CD4-positive, alpha-beta T cell treated with Interleukin-12 subunit alpha and Interleukin-12 subunit beta, for 1 hour (primary cell): ENCODE data around the gene NACAD.
A peak's percentile ranks its signal among the peaks of the same experiment; 100 is the strongest.
"Not testable (repeated sequence)": the region's sequence is repeated elsewhere in the genome, so short reads cannot be mapped to it uniquely, and the experiment has no call there.

Experiments used
- DNase-seq: peaks from one replicate; pipeline ENCODE4 v3.0.0-alpha.2; 2020

The NACAD gene

DNA sequence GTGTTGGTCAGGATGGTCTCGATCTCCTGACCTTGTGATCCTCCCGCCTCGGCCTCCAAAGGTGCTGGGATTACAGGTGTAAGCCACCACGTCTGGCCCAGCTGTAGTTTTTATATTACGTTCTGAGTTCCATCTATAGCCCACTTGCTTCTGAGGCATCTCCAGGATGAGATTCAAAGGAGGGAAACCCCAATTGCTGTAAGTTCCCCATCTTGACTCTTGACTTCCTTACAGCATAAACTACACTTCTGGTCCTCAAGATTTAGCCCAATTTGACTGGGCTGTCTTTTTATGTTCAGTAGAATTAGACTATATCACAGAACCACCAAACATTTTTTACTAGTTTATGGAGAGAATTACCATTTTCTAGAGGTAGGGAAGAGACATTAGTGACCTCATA is 44.4 kb downstream of the NACAD start:
- DNase-seq = no peak

DNA sequence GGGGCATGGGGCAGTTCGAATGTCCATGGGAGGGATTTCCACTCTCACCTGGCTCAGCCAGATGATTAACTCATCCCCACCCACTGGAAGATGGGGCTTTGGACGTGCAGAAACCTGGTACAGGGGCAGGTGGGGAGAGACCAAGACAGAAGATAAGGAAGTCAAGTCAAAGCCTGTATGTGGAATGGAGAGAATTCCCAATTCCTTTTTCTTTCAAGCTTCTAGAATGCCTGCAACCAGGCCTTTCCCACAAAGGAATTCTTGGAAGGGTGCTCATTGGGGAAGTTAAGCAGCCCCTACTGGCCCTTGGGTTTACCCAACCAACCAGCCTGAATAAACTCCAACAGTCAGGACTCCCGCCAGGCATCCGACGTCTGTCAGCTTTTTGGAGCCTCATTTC is 49.7 kb downstream of the NACAD start:
- DNase-seq = no peak

DNA sequence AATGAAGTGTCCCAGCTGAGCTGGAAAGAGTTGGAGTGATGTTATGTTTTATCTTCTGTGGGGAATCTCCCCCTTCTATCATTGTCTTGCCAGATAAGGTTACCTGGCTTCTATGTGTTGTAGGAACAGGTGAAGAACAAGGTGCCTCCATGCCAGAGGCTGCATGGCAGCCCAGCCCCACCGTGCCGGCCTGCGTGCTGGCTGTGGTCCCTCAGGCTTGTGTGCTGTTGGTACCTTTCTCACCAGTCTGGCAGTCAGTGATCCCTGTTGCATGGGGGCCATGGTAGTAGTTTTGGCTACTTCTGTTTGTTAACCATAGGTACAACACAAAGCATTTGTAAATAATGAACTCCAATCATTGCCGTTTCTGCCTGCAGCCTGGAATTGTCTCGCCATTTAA is 50.9 kb downstream of the NACAD start:
- no peak for DNase-seq

DNA sequence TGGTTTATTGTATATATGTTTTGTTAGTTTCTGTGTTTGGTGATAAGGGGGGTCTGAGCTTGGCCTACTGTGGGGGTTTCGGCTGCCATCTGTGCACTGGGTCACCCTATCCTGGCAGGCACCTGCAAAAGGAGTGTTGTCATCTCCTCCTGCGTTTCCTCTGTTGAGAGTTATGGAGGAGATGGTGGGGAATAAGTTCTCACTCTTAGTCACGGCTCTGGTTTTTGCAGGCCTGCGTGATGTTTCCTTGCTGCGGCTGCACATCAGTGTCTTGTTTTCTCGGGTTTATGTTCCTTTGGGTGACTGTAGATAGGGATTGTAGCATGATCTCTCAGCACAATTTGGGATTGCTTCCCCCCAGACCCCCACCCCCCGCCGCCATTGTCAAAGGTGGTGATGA is 52.0 kb downstream of the NACAD start:
- DNase-seq = no peak

DNA sequence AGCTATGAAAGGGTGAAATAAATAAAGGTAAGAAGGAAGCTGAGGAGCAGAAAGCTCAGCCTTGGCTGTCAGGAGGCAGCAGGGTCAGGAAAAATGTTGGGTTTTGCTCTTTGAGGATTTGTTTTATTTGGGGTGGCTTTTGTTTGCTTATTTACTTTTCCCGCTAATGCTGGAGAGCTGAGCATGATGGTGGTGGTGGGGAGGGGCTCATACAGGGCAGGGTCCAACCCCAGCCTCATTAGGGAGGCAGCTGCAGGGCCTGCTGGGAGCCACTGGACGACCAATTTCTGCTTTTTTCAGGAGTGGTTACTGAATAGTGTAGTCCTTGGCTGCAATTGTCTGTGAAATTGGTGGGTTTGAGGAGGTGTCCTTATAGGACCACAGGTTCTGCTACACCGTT is 52.5 kb downstream of the NACAD start:
- no peak for DNase-seq

DNA sequence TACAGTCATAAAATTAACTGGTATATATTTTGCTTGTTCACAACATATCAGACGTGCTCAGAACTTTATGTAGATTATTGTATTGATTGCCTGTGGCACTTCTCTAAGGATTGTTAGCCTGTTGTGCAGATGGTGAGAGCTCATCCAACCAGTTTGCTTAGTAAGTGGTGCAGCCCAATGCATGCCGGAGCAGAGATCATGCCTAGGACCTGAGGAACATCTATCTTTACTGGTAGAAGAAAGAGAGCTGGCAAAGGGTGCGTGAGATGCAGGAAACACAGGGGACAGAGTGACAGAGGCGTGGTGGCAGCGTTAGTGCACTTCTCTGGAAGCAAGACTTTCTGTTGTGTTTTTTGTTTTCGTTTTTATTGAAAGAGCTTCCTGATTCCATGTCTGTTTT is 52.9 kb downstream of the NACAD start:
- no peak for DNase-seq

DNA sequence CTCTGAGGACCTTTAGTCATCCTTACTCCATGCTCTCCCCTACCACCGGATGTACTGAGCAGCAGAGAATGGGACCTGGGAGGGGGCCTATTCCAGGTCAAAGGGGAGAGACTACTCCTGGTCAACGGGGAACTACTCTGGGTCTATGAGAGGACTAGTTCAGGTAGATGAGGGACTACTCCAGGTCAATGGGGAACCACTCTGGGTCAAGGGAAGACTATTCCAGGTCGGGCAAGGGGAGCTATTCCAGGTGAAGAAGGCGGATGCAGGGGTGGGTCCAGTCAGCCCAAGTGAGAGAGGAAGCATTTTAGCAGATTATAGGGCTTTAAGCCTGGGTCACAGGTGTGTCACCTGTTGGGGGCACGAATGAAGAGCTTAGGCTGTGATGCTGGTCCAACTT is 53.4 kb downstream of the NACAD start:
- no peak for DNase-seq

DNA sequence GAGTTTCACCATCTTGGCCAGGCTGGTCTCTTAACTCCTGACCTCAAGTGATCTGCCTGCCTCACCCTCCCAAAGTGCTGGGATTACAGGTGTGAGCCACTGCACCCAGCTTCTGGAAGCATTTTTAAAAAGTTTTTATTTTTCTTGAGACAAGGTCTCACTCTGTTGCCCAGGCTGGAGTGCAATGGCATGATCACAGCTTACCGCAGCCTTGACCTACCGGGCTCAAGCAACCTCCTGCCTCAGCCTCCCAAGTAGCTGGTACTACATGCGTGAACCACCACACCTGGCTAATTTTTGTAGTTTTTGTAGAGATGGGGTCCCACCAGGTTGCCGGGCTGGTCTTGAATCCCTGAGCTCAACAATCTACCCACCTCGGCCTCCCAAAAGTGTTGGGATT is 54.1 kb downstream of the NACAD start:
- DNase-seq = not testable (repeated sequence)

DNA sequence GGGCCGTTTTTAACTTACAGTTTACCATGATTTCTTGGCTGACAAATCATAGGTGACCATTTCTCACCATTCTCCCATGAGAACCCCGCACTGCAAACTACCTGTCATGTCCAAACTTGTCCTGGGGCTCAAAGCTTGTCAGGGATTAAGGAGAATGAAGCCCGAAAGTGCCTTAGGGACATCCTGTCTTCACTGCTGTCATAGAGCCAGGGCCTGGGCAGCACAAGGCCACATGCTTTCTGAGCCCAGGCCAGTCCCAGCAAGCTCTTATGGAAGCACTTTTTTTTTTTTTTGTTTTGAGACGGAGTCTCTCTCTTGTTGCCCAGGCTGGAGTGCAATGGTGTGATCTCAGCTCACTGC is 54.9 kb downstream of the NACAD start:
- no peak for DNase-seq

DNA sequence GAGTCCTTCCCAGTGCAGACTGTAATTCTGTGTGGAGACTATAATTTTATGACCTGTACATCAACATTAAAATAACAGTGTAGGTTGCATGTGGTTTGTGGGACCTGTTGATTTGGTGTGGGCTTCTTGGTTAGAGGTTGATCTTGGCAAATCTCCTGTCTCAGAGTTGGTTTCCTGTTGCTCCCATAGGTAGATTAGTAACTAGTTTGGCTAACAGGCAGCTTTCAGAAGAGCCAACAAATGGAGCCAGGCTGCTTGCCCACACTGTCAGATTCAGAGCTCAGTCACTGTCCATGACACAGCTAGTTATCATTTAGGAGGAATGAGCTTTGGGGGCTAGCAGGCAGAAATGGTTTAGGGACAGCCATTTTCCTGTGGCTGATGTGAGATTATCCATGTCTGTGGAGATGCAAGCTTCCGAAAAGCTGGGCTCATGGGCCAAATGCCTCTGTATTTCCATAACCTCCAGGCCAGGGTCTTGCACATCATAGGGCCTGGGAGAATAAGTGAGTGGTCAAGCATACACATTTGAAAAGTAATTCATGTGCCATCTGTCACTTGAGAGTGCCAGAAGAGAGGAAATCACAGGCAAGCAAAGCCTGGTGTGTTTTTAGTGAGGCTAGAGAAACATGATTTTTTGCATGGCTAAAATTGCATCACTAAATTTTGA is 55.4 kb downstream of the NACAD start:
- peak; percentile 30 for DNase-seq

DNA sequence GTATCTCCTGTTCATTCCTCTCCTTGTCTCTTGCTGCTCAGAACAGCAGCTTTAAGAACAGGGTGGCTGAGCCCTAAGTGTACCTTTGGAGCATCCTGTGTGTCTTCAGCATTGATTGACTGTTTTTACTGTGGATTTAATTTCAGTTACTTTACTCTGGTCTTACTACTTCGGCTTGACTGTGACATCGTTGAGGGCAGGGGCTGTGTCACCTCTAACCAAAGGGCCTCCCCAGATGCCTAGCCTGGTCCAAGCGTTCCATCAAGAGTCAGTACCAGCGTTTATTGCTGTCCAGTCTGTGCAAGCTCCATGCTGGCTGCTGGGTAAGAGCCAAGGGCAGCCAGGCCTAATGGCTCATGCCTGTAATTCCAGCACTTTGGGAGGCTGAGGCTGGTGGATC is 56.3 kb downstream of the NACAD start:
- DNase-seq = no peak

DNA sequence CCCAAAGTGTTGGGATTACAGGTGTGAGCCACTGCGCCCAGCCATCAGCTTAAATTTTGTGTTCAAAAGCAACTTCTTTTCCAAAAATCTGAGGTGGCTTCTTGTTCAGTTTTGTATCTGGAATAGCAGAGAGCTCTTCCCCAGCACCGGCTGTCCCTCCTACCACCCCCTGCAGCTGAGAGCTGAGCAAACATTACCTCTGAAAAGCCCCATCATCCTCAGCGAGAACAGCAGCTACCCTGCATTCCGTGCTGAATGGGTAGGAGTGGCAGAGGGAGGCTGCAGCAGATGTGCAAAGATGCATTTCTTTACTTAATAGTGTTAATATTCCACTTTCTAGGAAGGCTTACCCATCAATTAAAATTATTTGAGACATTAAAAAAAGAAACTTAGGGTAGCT is 56.9 kb downstream of the NACAD start:
- DNase-seq = no peak
